Neural progenitor cell (in vitro differentiated cells): ENCODE data around the gene TRPV5. TPM values are rescaled to one million over a fixed set of nuclear protein-coding genes. Genes with fewer than 3 reads are reported as not detected.

Experiments
- DNase-seq: peaks from one replicate; pipeline ENCODE4 v3.0.0-alpha.2; 2016; ENCODE audit warnings: low spot score
- H2AFZ ChIP-seq: fragments of 200-600 bp; sonication (generic); replicated peaks from 2 replicates; pipeline ENCODE4 v1.6.1; 2016; ENCODE audit warnings: antibody characterized with exemption
- H3F3A ChIP-seq: fragments of 200-600 bp; sonication (generic); 2 replicates; pipeline ENCODE4 v1.6.1; 2016; ENCODE audit warnings: antibody characterized with exemption, low read depth
- H3K27ac ChIP-seq: fragments of 200-600 bp; sonication (generic); 2 replicates; pipeline ENCODE4 v1.5.1; 2016; ENCODE audit warnings: mild to moderate bottlenecking
- H3K27me3 ChIP-seq: fragments of 200-600 bp; sonication (generic); 2 replicates; pipeline ENCODE4 v1.6.1; 2016; ENCODE audit warnings: mild to moderate bottlenecking, moderate library complexity
- H3K36me3 ChIP-seq: fragments of 200-600 bp; sonication (generic); 2 replicates; pipeline ENCODE4 v1.5.1; 2016
- H3K4me1 ChIP-seq: fragments of 200-600 bp; sonication (generic); 2 replicates; pipeline ENCODE4 v1.6.1; 2016; ENCODE audit warnings: mixed run types
- H3K4me2 ChIP-seq: fragments of 200-600 bp; sonication (generic); 2 replicates; pipeline ENCODE4 v1.6.1; 2016
- H3K4me3 ChIP-seq: fragments of 200-600 bp; sonication (generic); 2 replicates; pipeline ENCODE4 v1.5.1; 2016
- H3K79me2 ChIP-seq: fragments of 200-600 bp; sonication (generic); 2 replicates; pipeline ENCODE4 v1.6.1; 2016; ENCODE audit warnings: low read depth
- H3K9ac ChIP-seq: fragments of 200-600 bp; sonication (generic); 2 replicates; pipeline ENCODE4 v1.6.1; 2016
- H3K9me3 ChIP-seq: fragments of 200-600 bp; sonication (generic); 2 replicates; pipeline ENCODE4 v1.5.1; 2016; ENCODE audit warnings: low read depth
- H4K20me1 ChIP-seq: fragments of 200-600 bp; sonication (generic); 2 replicates; pipeline ENCODE4 v1.6.1; 2016; ENCODE audit warnings: low read depth
- H3K27ac Mint-ChIP-seq: 3 replicates; pipeline ENCODE4 v1.8.0; 2021; ENCODE audit warnings: mixed read lengths
- H3K27me3 Mint-ChIP-seq: 2 replicates; pipeline ENCODE4 v1.8.0; 2022; ENCODE audit warnings: low read depth, mild to moderate bottlenecking, inconsistent platforms, moderate library complexity, mixed read lengths; ENCODE audit not compliant: insufficient read depth
- H3K36me3 Mint-ChIP-seq: 3 replicates; pipeline ENCODE4 v1.8.0; 2021; ENCODE audit warnings: mixed read lengths
- H3K4me1 Mint-ChIP-seq: 3 replicates; pipeline ENCODE4 v1.8.0; 2021; ENCODE audit warnings: mixed read lengths
- H3K4me3 Mint-ChIP-seq: 3 replicates; pipeline ENCODE4 v1.8.0; 2021; ENCODE audit warnings: mild to moderate bottlenecking, moderate library complexity, mixed read lengths
- H3K9me3 Mint-ChIP-seq: 3 replicates; pipeline ENCODE4 v1.8.0; 2020; ENCODE audit warnings: mixed read lengths
- EZH2 ChIP-seq: fragments of 200-600 bp; sonication (generic); IDR thresholded peaks from 2 replicates; pipeline ENCODE4 v1.6.1; 2017; ENCODE audit warnings: antibody characterized with exemption, mild to moderate bottlenecking, moderate library complexity
- EZH2phosphoT487 ChIP-seq: fragments of 200-600 bp; sonication (generic); IDR thresholded peaks from 2 replicates; pipeline ENCODE4 v1.6.1; 2017; ENCODE audit warnings: antibody characterized with exemption
- total RNA-seq: library from RNA; depleted of rRNA; stranded (reverse); fragments of >200 nt; gene quantifications from 2 replicates; pipeline ENCODE4 v1.2.3, GENCODE V29; 2015; ENCODE audit warnings: low replicate concordance
- TF ChIP-seq, protein P1 (sequence below): fragments of 200-600 bp; sonication (generic); IDR thresholded peaks from 2 replicates; pipeline ENCODE4 v1.5.1; 2017; ENCODE audit warnings: antibody characterized with exemption, mild to moderate bottlenecking

The TRPV5 gene
- total RNA-seq, 1 donor from 2014 or later = not detected

DNA sequence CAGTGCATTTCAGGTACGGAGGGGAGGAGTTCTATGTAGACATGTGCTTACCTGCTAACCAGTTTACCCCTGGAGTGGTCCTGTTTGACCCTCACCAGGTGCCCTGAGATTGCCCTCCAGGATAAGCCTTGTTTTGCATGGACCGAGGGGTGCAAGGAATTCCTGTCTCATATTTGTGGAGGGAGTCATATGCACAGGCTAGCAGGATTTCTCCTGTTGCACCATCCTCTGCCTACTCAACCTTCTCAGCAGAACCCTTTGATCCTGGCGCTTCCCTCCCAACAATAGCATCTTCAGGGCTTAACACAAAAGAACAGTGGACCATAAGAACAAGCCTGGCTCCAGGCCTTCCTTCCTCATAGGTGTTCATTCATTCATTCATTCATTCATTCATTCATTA lies 55.2 kb downstream of the TRPV5 start:
- Mint-ChIP-seq H3K9me3 (peaks cover 4% of the 10 kb centered on the region), H3K4me3 (no peak overlapping the region), H3K36me3 (no peaks in the 10 kb centered on the region), H3K27ac (no peak overlapping the region), H3K27me3 (no peaks in the 10 kb centered on the region), H3K4me1 (no peaks in the 10 kb centered on the region)
- H3K27ac ChIP-seq = no peak overlapping the region
- no peaks in the 10 kb centered on the region for H4K20me1 ChIP-seq
- H3K79me2 ChIP-seq = no peaks in the 10 kb centered on the region
- H3K4me2 ChIP-seq = no peak overlapping the region
- H3K9ac ChIP-seq = no peak overlapping the region
- no peaks in the 10 kb centered on the region for H3F3A ChIP-seq
- DNase-seq = no peak
- no peaks in the 10 kb centered on the region for H3K36me3 ChIP-seq
- H3K9me3 ChIP-seq = no peaks in the 10 kb centered on the region
- H3K4me3 ChIP-seq = no peak overlapping the region
- peaks cover 9% of the 10 kb centered on the region for H3K4me1 ChIP-seq
- TF ChIP-seq EZH2phosphoT487 (no peak), EZH2 (no peak)
- TF ChIP-seq, protein P1, sequence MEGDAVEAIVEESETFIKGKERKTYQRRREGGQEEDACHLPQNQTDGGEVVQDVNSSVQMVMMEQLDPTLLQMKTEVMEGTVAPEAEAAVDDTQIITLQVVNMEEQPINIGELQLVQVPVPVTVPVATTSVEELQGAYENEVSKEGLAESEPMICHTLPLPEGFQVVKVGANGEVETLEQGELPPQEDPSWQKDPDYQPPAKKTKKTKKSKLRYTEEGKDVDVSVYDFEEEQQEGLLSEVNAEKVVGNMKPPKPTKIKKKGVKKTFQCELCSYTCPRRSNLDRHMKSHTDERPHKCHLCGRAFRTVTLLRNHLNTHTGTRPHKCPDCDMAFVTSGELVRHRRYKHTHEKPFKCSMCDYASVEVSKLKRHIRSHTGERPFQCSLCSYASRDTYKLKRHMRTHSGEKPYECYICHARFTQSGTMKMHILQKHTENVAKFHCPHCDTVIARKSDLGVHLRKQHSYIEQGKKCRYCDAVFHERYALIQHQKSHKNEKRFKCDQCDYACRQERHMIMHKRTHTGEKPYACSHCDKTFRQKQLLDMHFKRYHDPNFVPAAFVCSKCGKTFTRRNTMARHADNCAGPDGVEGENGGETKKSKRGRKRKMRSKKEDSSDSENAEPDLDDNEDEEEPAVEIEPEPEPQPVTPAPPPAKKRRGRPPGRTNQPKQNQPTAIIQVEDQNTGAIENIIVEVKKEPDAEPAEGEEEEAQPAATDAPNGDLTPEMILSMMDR = no peak
- H2AFZ ChIP-seq = no peak overlapping the region
- H3K27me3 ChIP-seq = no peaks in the 10 kb centered on the region

DNA sequence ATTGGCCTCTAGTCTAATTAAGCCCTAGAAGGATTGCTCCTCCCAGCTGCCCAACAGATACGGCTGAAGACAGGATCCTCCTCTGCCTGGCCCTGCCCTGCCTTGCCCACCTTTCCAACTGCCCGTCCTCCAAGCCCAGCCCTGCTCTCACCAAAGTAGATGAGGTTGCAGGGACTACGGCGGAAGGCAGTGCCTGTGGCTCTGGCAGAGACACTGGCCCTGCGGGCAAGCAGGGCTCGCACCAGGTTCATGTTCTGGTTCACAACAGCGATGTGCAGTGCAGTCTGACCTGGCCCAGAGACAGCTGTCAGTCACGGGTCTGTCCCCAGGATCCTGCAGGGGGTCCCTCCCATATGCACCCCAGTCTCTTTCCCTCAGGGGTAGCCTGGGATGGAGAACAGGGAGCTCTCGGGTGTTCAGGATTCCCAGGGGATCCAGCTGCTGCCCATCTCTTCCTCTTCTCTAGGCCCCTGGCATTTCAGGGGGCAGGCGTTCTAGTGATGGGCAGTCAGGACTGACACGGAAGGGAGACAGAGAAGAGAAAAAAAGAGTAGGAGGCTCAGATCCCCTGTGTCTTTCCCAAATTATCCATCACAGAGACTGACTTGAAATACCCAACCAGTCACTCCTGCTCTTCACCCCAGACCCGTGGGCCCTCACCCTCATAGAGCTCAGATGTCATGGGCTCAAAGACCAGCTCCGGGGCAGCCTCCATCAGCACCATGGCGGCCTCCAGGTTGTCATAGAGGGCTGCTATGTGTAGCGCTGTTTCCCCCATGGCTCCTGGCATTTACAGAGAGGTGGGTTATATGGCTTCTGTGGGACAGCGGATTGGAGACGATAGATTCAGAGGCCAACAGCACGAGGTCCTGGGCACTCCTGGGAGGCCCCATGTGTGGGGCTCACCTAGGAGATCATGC lies 56.3 kb downstream of the TRPV5 start:
- no peaks in the 10 kb centered on the region for H3F3A ChIP-seq
- no peak overlapping the region for H3K4me3 ChIP-seq
- TF ChIP-seq EZH2phosphoT487 (no peak), EZH2 (no peak)
- TF ChIP-seq, protein P1 = no peak
- no peaks in the 10 kb centered on the region for H3K27me3 ChIP-seq
- no peak overlapping the region for H3K4me2 ChIP-seq
- Mint-ChIP-seq H3K4me1 (no peaks in the 10 kb centered on the region), H3K4me3 (no peak overlapping the region), H3K27me3 (no peaks in the 10 kb centered on the region), H3K27ac (no peak overlapping the region), H3K9me3 (peaks cover 4% of the 10 kb centered on the region), H3K36me3 (no peaks in the 10 kb centered on the region)
- no peaks in the 10 kb centered on the region for H3K79me2 ChIP-seq
- H3K9me3 ChIP-seq = no peaks in the 10 kb centered on the region
- no peaks in the 10 kb centered on the region for H4K20me1 ChIP-seq
- H3K4me1 ChIP-seq = peaks cover 9% of the 10 kb centered on the region
- H3K36me3 ChIP-seq = no peaks in the 10 kb centered on the region
- H3K9ac ChIP-seq = no peak overlapping the region
- H2AFZ ChIP-seq = no peak overlapping the region
- no peak for DNase-seq
- no peak overlapping the region for H3K27ac ChIP-seq

DNA sequence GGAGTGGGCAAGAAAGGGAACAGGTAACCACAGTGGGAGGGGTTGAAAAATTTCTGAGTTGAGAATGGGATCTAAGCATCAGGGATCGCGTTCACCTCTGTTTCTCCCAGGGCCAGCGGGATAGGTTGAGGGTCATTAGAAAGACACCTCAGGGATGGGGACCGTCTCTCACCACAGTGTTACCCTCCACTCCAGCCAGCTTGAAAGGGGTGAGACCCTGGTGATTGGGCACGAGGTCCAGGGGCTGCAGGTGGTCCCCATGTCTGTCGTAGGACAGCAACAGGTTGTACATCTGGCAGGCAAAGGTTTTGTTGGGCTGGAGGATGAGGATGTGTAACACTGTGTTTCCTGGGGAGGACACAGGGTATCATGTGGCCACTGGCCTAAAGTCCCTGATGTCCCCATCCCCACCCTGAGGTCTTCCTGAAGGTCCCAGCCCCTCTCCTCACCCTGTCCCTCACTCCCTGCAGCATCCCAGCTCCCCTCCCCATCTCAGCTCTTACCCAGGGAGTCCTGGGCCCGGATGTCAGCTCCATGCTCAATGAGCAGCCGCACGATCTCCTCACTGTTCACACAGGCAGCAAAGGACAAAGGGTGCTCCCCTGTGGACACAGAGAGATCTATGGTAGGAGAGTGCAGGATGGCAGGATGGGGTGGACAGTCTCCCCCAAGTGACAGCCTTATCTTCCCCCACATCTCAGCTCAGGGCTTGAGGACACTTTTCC lies 57.1 kb downstream of the TRPV5 start:
- no peaks in the 10 kb centered on the region for H3K27me3 Mint-ChIP-seq

More for the DNA sequence above, 57.1 kb downstream of the TRPV5 start:
- Histone ChIP-seq H4K20me1 (no peaks in the 10 kb centered on the region), H3K79me2 (no peaks in the 10 kb centered on the region), H3K27ac (no peak overlapping the region), H3K4me1 (peaks cover 9% of the 10 kb centered on the region), H3K4me2 (no peak overlapping the region), H2AFZ (no peak overlapping the region), H3K9me3 (no peaks in the 10 kb centered on the region), H3K9ac (no peak overlapping the region), H3K36me3 (no peaks in the 10 kb centered on the region), H3F3A (no peaks in the 10 kb centered on the region), H3K4me3 (no peak overlapping the region), H3K27me3 (no peaks in the 10 kb centered on the region)
- TF ChIP-seq EZH2 (no peak), EZH2phosphoT487 (no peak)
- TF ChIP-seq, protein P1 = no peak
- no peaks in the 10 kb centered on the region for H3K36me3 Mint-ChIP-seq
- no peak overlapping the region for H3K27ac Mint-ChIP-seq
- no peak for DNase-seq
- H3K4me1 Mint-ChIP-seq = no peaks in the 10 kb centered on the region
- H3K9me3 Mint-ChIP-seq = peaks cover 4% of the 10 kb centered on the region
- no peak overlapping the region for H3K4me3 Mint-ChIP-seq
